GM23338 (cell line): ENCODE results near the gene KLF18. TPM values are rescaled to one million over a fixed set of nuclear protein-coding genes. Genes with fewer than 3 reads are reported as not detected.

Source experiments
- ATAC-seq: fragments of 200-7000 bp; cut with Tn5 transposase; 3 replicates; pipeline ENCODE4 v1.9.1; 2020
- DNase-seq: peaks from one replicate; pipeline ENCODE4 v3.0.0-alpha.2; 2015; ENCODE audit warnings: low spot score
- H2AFZ ChIP-seq: fragments of 200-600 bp; sonication (generic); 2 replicates; pipeline ENCODE4 v1.8.0; 2016; ENCODE audit warnings: antibody characterized with exemption, mild to moderate bottlenecking, moderate library complexity
- H3F3A ChIP-seq: fragments of 200-600 bp; sonication (generic); replicated peaks from 2 replicates; pipeline ENCODE4 v1.8.0; 2017; ENCODE audit warnings: antibody characterized with exemption, mixed run types, low read depth
- H3K27ac ChIP-seq: fragments of 200-600 bp; sonication (generic); 2 replicates; pipeline ENCODE4 v1.6.1; 2016; ENCODE audit warnings: low read depth
- H3K27me3 ChIP-seq: fragments of 200-600 bp; sonication (generic); 2 replicates; pipeline ENCODE4 v1.8.0; 2016; ENCODE audit warnings: mild to moderate bottlenecking, mixed run types, moderate library complexity; ENCODE audit not compliant: insufficient read depth
- H3K36me3 ChIP-seq: fragments of 200-600 bp; sonication (generic); 2 replicates; pipeline ENCODE4 v1.8.0; 2016; ENCODE audit warnings: mild to moderate bottlenecking; ENCODE audit not compliant: insufficient read depth
- H3K4me1 ChIP-seq: fragments of 200-600 bp; sonication (generic); 2 replicates; pipeline ENCODE4 v1.8.0; 2016; ENCODE audit warnings: mild to moderate bottlenecking, moderate library complexity; ENCODE audit not compliant: insufficient read depth
- H3K4me2 ChIP-seq: fragments of 200-600 bp; sonication (generic); 2 replicates; pipeline ENCODE4 v1.7.1; 2017; ENCODE audit warnings: mixed run types
- H3K4me3 ChIP-seq: fragments of 200-600 bp; sonication (generic); 2 replicates; pipeline ENCODE4 v1.6.1; 2016; ENCODE audit warnings: mixed run types
- H3K79me2 ChIP-seq: fragments of 200-600 bp; sonication (generic); replicated peaks from 2 replicates; pipeline ENCODE4 v1.8.0; 2017; ENCODE audit warnings: mild to moderate bottlenecking; ENCODE audit not compliant: insufficient read depth
- H3K9me2 ChIP-seq: fragments of 200-600 bp; sonication (generic); 2 replicates; pipeline ENCODE4 v1.8.0; 2017; ENCODE audit not compliant: insufficient read depth
- H4K20me1 ChIP-seq: fragments of 200-600 bp; sonication (generic); replicated peaks from 2 replicates; pipeline ENCODE4 v1.8.0; 2017; ENCODE audit warnings: mild to moderate bottlenecking; ENCODE audit not compliant: insufficient read depth
- H3K27ac Mint-ChIP-seq: 2 replicates; pipeline ENCODE4 v1.8.0; 2020; ENCODE audit warnings: inconsistent platforms, mild to moderate bottlenecking, moderate library complexity, mixed read lengths
- H3K27me3 Mint-ChIP-seq: 3 replicates; pipeline ENCODE4 v1.8.0; 2022; ENCODE audit warnings: low read depth, mild to moderate bottlenecking, moderate library complexity, mixed read lengths, inconsistent platforms; ENCODE audit not compliant: insufficient read depth, poor library complexity
- H3K36me3 Mint-ChIP-seq: 3 replicates; pipeline ENCODE4 v1.8.0; 2021; ENCODE audit warnings: low read depth, mild to moderate bottlenecking, inconsistent platforms, moderate library complexity, mixed read lengths
- H3K4me1 Mint-ChIP-seq: 3 replicates; pipeline ENCODE4 v1.8.0; 2020; ENCODE audit warnings: mild to moderate bottlenecking, inconsistent platforms, mixed read lengths
- H3K4me3 Mint-ChIP-seq: 3 replicates; pipeline ENCODE4 v1.8.0; 2021; ENCODE audit warnings: moderate library complexity, mild to moderate bottlenecking, inconsistent platforms, mixed read lengths
- H3K9me3 Mint-ChIP-seq: 3 replicates; pipeline ENCODE4 v1.8.0; 2020; ENCODE audit warnings: moderate library complexity, mild to moderate bottlenecking, inconsistent platforms, mixed read lengths
- CREB1 ChIP-seq: fragments of 250-450 bp; sonication (Bioruptor Pico); IDR thresholded peaks from 2 replicates; pipeline ENCODE4 v1.5.0; 2020; ENCODE audit warnings: low read depth, mild to moderate bottlenecking, moderate library complexity
- CTCF ChIP-seq, 2 experiments: fragments of 200-600 bp in 1 of 2; sonication (generic) in 1 of 2; conservative IDR thresholded peaks; 2 replicates each; pipeline versions ENCODE4 v1.5.1 to v1.6.1; 2016 to 2017; ENCODE audit warnings: antibody characterized with exemption in 2 of 2, low read depth in 2 of 2, mild to moderate bottlenecking in 2 of 2, moderate library complexity in 1 of 2
- ETS1 ChIP-seq: IDR thresholded peaks from 2 replicates; pipeline ENCODE4 v1.6.1; 2016; ENCODE audit warnings: antibody characterized with exemption
- EZH2 ChIP-seq: fragments of 200-600 bp; sonication (generic); IDR thresholded peaks from one replicate; pipeline ENCODE4 v1.8.0; 2017; ENCODE audit warnings: antibody characterized with exemption, mild to moderate bottlenecking, low read depth; ENCODE audit not compliant: unreplicated experiment
- EZH2phosphoT487 ChIP-seq: fragments of 200-600 bp; sonication (generic); IDR thresholded peaks from one replicate; pipeline ENCODE4 v1.8.1; 2018; ENCODE audit warnings: antibody characterized with exemption; ENCODE audit not compliant: unreplicated experiment
- JUNB ChIP-seq: IDR thresholded peaks from one replicate; pipeline ENCODE4 v1.6.1; 2016; ENCODE audit warnings: antibody characterized with exemption; ENCODE audit not compliant: unreplicated experiment
- REST ChIP-seq: IDR thresholded peaks from one replicate; pipeline ENCODE4 v1.6.1; 2018; ENCODE audit warnings: antibody characterized with exemption; ENCODE audit not compliant: unreplicated experiment
- STAT1 ChIP-seq: IDR thresholded peaks from one replicate; pipeline ENCODE4 v1.6.1; 2016; ENCODE audit warnings: antibody characterized with exemption; ENCODE audit not compliant: unreplicated experiment
- ZNF331 ChIP-seq: fragments of 250-450 bp; sonication (Bioruptor Pico); IDR thresholded peaks from 2 replicates; pipeline ENCODE4 v1.5.0; 2020; ENCODE audit warnings: low read depth, mild to moderate bottlenecking, moderate library complexity
- ZNF462 ChIP-seq: fragments of 250-450 bp; sonication (Bioruptor Pico); IDR thresholded peaks from 2 replicates; pipeline ENCODE4 v1.5.0; 2020; ENCODE audit warnings: mild to moderate bottlenecking, moderate library complexity
- polyA plus RNA-seq: library from polyadenylated mRNA; unstranded; fragments of >200 nt; fragmentation: Nextera tagmentation; extraction: Ambion mirVana; gene quantifications from 2 replicates; pipeline ENCODE4 v1.2.1, GENCODE V29; 2016
- total RNA-seq: library from RNA; depleted of rRNA; stranded (reverse); fragments of >200 nt; shearing (Covaris generic); gene quantifications from 2 replicates; pipeline ENCODE4 v1.2.3, GENCODE V29; 2014

KLF18 gene
- total and polyA plus RNA-seq, 2 experiments from 2014 or later = 0.35 TPM; not detected in 1

- TF ChIP-seq JUNB (no peak), STAT1 (no peak), ZNF462 (CRISPR knock-in tag) (no peak), EZH2phosphoT487 (no peak), ETS1 (no peak), REST (no peak), ZNF331 (CRISPR knock-in tag) (no peak), EZH2 (no peak), CTCF (conservative IDR thresholded peaks at IDR 0.05; ENCODE audit: low read depth in 2 of 2) (no peak), CREB1 (CRISPR knock-in tag) (no peak)
- H3K4me3 Mint-ChIP-seq = no peak overlapping the region
- H3K36me3 Mint-ChIP-seq = no peaks in the 10 kb centered on the region
Measured at GRCh38 chr1:44157903-44158302, 16.5 kb upstream of the KLF18 start.

More at GRCh38 chr1:44157903-44158302, 16.5 kb upstream of the KLF18 start:
- Histone ChIP-seq H3K36me3 (no peaks in the 10 kb centered on the region), H3K79me2 (no peaks in the 10 kb centered on the region), H2AFZ (no peak overlapping the region), H4K20me1 (no peaks in the 10 kb centered on the region), H3K27me3 (no peaks in the 10 kb centered on the region), H3K4me2 (no peak overlapping the region), H3K4me1 (peaks cover 9% of the 10 kb centered on the region; the same call in 1 of the 2 replicates), H3F3A (no peaks in the 10 kb centered on the region), H3K4me3 (no peak overlapping the region), H3K9me2 (no peaks in the 10 kb centered on the region), H3K27ac (no peak overlapping the region)
- ATAC-seq (no peak), DNase-seq (no peak)
- Mint-ChIP-seq H3K27me3 (no peaks in the 10 kb centered on the region), H3K9me3 (peaks cover 12% of the 10 kb centered on the region; the same call in 1 of the 3 replicates), H3K27ac (no peak overlapping the region), H3K4me1 (peaks cover 11% of the 10 kb centered on the region)
